GM23338 (cell line): ENCODE measurements around the gene IGFBP6. TPM values are rescaled to one million over a fixed set of nuclear protein-coding genes. Genes with fewer than 3 reads are reported as not detected.

Experiments
- ATAC-seq: fragments of 200-7000 bp; cut with Tn5 transposase; 3 replicates; pipeline ENCODE4 v1.9.1; 2020
- DNase-seq: peaks from one replicate; pipeline ENCODE4 v3.0.0-alpha.2; 2015; ENCODE audit warnings: low spot score
- H2AFZ ChIP-seq: fragments of 200-600 bp; sonication (generic); 2 replicates; pipeline ENCODE4 v1.8.0; 2016; ENCODE audit warnings: antibody characterized with exemption, mild to moderate bottlenecking, moderate library complexity
- H3F3A ChIP-seq: fragments of 200-600 bp; sonication (generic); replicated peaks from 2 replicates; pipeline ENCODE4 v1.8.0; 2017; ENCODE audit warnings: antibody characterized with exemption, mixed run types, low read depth
- H3K27ac ChIP-seq: fragments of 200-600 bp; sonication (generic); 2 replicates; pipeline ENCODE4 v1.6.1; 2016; ENCODE audit warnings: low read depth
- H3K27me3 ChIP-seq: fragments of 200-600 bp; sonication (generic); 2 replicates; pipeline ENCODE4 v1.8.0; 2016; ENCODE audit warnings: mild to moderate bottlenecking, mixed run types, moderate library complexity; ENCODE audit not compliant: insufficient read depth
- H3K36me3 ChIP-seq: fragments of 200-600 bp; sonication (generic); 2 replicates; pipeline ENCODE4 v1.8.0; 2016; ENCODE audit warnings: mild to moderate bottlenecking; ENCODE audit not compliant: insufficient read depth
- H3K4me1 ChIP-seq: fragments of 200-600 bp; sonication (generic); 2 replicates; pipeline ENCODE4 v1.8.0; 2016; ENCODE audit warnings: mild to moderate bottlenecking, moderate library complexity; ENCODE audit not compliant: insufficient read depth
- H3K4me2 ChIP-seq: fragments of 200-600 bp; sonication (generic); 2 replicates; pipeline ENCODE4 v1.7.1; 2017; ENCODE audit warnings: mixed run types
- H3K4me3 ChIP-seq: fragments of 200-600 bp; sonication (generic); 2 replicates; pipeline ENCODE4 v1.6.1; 2016; ENCODE audit warnings: mixed run types
- H3K79me2 ChIP-seq: fragments of 200-600 bp; sonication (generic); replicated peaks from 2 replicates; pipeline ENCODE4 v1.8.0; 2017; ENCODE audit warnings: mild to moderate bottlenecking; ENCODE audit not compliant: insufficient read depth
- H3K9me2 ChIP-seq: fragments of 200-600 bp; sonication (generic); 2 replicates; pipeline ENCODE4 v1.8.0; 2017; ENCODE audit not compliant: insufficient read depth
- H4K20me1 ChIP-seq: fragments of 200-600 bp; sonication (generic); replicated peaks from 2 replicates; pipeline ENCODE4 v1.8.0; 2017; ENCODE audit warnings: mild to moderate bottlenecking; ENCODE audit not compliant: insufficient read depth
- H3K27ac Mint-ChIP-seq: 2 replicates; pipeline ENCODE4 v1.8.0; 2020; ENCODE audit warnings: inconsistent platforms, mild to moderate bottlenecking, moderate library complexity, mixed read lengths
- H3K27me3 Mint-ChIP-seq: 3 replicates; pipeline ENCODE4 v1.8.0; 2022; ENCODE audit warnings: low read depth, mild to moderate bottlenecking, moderate library complexity, mixed read lengths, inconsistent platforms; ENCODE audit not compliant: insufficient read depth, poor library complexity
- H3K36me3 Mint-ChIP-seq: 3 replicates; pipeline ENCODE4 v1.8.0; 2021; ENCODE audit warnings: low read depth, mild to moderate bottlenecking, inconsistent platforms, moderate library complexity, mixed read lengths
- H3K4me1 Mint-ChIP-seq: 3 replicates; pipeline ENCODE4 v1.8.0; 2020; ENCODE audit warnings: mild to moderate bottlenecking, inconsistent platforms, mixed read lengths
- H3K4me3 Mint-ChIP-seq: 3 replicates; pipeline ENCODE4 v1.8.0; 2021; ENCODE audit warnings: moderate library complexity, mild to moderate bottlenecking, inconsistent platforms, mixed read lengths
- H3K9me3 Mint-ChIP-seq: 3 replicates; pipeline ENCODE4 v1.8.0; 2020; ENCODE audit warnings: moderate library complexity, mild to moderate bottlenecking, inconsistent platforms, mixed read lengths
- CREB1 ChIP-seq: fragments of 250-450 bp; sonication (Bioruptor Pico); IDR thresholded peaks from 2 replicates; pipeline ENCODE4 v1.5.0; 2020; ENCODE audit warnings: low read depth, mild to moderate bottlenecking, moderate library complexity
- ETS1 ChIP-seq: IDR thresholded peaks from 2 replicates; pipeline ENCODE4 v1.6.1; 2016; ENCODE audit warnings: antibody characterized with exemption
- EZH2 ChIP-seq: fragments of 200-600 bp; sonication (generic); IDR thresholded peaks from one replicate; pipeline ENCODE4 v1.8.0; 2017; ENCODE audit warnings: antibody characterized with exemption, mild to moderate bottlenecking, low read depth; ENCODE audit not compliant: unreplicated experiment
- EZH2phosphoT487 ChIP-seq: fragments of 200-600 bp; sonication (generic); IDR thresholded peaks from one replicate; pipeline ENCODE4 v1.8.1; 2018; ENCODE audit warnings: antibody characterized with exemption; ENCODE audit not compliant: unreplicated experiment
- JUNB ChIP-seq: IDR thresholded peaks from one replicate; pipeline ENCODE4 v1.6.1; 2016; ENCODE audit warnings: antibody characterized with exemption; ENCODE audit not compliant: unreplicated experiment
- NANOG ChIP-seq: IDR thresholded peaks from 2 replicates; pipeline ENCODE4 v1.6.1; 2016; ENCODE audit warnings: antibody characterized with exemption, borderline replicate concordance
- POLR2AphosphoS5 ChIP-seq: IDR thresholded peaks from 2 replicates; pipeline ENCODE4 v1.6.1; 2016; ENCODE audit warnings: antibody characterized with exemption, low read depth
- REST ChIP-seq: IDR thresholded peaks from one replicate; pipeline ENCODE4 v1.6.1; 2018; ENCODE audit warnings: antibody characterized with exemption; ENCODE audit not compliant: unreplicated experiment
- STAT1 ChIP-seq: IDR thresholded peaks from one replicate; pipeline ENCODE4 v1.6.1; 2016; ENCODE audit warnings: antibody characterized with exemption; ENCODE audit not compliant: unreplicated experiment
- ZNF114 ChIP-seq: fragments of 250-450 bp; sonication (Bioruptor Pico); IDR thresholded peaks from 2 replicates; pipeline ENCODE4 v1.5.0; 2020; ENCODE audit warnings: mild to moderate bottlenecking, moderate library complexity
- ZNF331 ChIP-seq: fragments of 250-450 bp; sonication (Bioruptor Pico); IDR thresholded peaks from 2 replicates; pipeline ENCODE4 v1.5.0; 2020; ENCODE audit warnings: low read depth, mild to moderate bottlenecking, moderate library complexity
- ZNF462 ChIP-seq: fragments of 250-450 bp; sonication (Bioruptor Pico); IDR thresholded peaks from 2 replicates; pipeline ENCODE4 v1.5.0; 2020; ENCODE audit warnings: mild to moderate bottlenecking, moderate library complexity
- polyA plus RNA-seq: library from polyadenylated mRNA; unstranded; fragments of >200 nt; fragmentation: Nextera tagmentation; extraction: Ambion mirVana; gene quantifications from 2 replicates; pipeline ENCODE4 v1.2.1, GENCODE V29; 2016
- total RNA-seq: library from RNA; depleted of rRNA; stranded (reverse); fragments of >200 nt; shearing (Covaris generic); gene quantifications from 2 replicates; pipeline ENCODE4 v1.2.3, GENCODE V29; 2014
- TF ChIP-seq, protein P1 (sequence below), 2 experiments: fragments of 200-600 bp in 1 of 2; sonication (generic) in 1 of 2; conservative IDR thresholded peaks; 2 replicates each; pipeline versions ENCODE4 v1.5.1 to v1.6.1; 2016 to 2017; ENCODE audit warnings: antibody characterized with exemption in 2 of 2, low read depth in 2 of 2, mild to moderate bottlenecking in 2 of 2, moderate library complexity in 1 of 2

IGFBP6 gene
- total and polyA plus RNA-seq, 2 experiments from 2014 or later = 14.7 to 16.6 TPM

DNA sequence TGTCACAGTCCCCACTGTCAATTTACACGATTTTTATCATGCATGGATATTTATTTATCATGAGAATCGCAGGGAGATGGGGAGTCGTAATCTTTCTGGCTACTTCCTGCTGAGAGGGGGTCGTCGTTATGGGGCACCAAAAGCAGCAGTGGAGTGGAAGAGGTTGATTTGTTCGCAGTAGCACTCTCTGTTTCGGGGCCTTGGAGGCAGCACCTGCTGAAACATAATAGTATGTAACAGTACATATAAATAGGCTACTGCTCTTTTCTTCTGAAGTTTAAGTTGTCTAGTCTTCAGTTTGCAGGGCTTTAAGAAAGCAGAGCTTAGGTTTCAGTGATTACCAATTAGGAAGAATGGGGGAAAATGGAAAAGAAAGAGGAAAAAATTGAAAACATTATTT lies 9.7 kb downstream of the IGFBP6 start:
- H3K27ac Mint-ChIP-seq = no peak overlapping the region
- H3K36me3 Mint-ChIP-seq = peaks cover 3% of the 10 kb centered on the region; the same call in 1 of the 3 replicates
- no peak overlapping the region for H3K4me3 Mint-ChIP-seq
- H4K20me1 ChIP-seq = no peaks in the 10 kb centered on the region
- H3K9me3 Mint-ChIP-seq = peaks cover 14% of the 10 kb centered on the region; the same call in 2 of the 3 replicates
- no peaks in the 10 kb centered on the region; the same call in 1 of the 2 replicates for H3K36me3 ChIP-seq
- peaks cover 13% of the 10 kb centered on the region for H3K27me3 Mint-ChIP-seq
- H3K27ac ChIP-seq = no peak overlapping the region
- peak overlapping the region; percentile 64 for H3K4me2 ChIP-seq
- no peak for TF ChIP-seq CREB1
- TF ChIP-seq ZNF462 (CRISPR knock-in tag) = no peak
- TF ChIP-seq EZH2phosphoT487 = no peak
- no peak for TF ChIP-seq ETS1
- TF ChIP-seq JUNB = no peak
- no peak for TF ChIP-seq REST
- no peak for TF ChIP-seq EZH2
- no peak for TF ChIP-seq NANOG
- no peak for TF ChIP-seq ZNF114
- TF ChIP-seq ZNF331 (CRISPR knock-in tag) = no peak
- no peak for TF ChIP-seq POLR2AphosphoS5
- TF ChIP-seq STAT1 = no peak
- TF ChIP-seq, protein P1, sequence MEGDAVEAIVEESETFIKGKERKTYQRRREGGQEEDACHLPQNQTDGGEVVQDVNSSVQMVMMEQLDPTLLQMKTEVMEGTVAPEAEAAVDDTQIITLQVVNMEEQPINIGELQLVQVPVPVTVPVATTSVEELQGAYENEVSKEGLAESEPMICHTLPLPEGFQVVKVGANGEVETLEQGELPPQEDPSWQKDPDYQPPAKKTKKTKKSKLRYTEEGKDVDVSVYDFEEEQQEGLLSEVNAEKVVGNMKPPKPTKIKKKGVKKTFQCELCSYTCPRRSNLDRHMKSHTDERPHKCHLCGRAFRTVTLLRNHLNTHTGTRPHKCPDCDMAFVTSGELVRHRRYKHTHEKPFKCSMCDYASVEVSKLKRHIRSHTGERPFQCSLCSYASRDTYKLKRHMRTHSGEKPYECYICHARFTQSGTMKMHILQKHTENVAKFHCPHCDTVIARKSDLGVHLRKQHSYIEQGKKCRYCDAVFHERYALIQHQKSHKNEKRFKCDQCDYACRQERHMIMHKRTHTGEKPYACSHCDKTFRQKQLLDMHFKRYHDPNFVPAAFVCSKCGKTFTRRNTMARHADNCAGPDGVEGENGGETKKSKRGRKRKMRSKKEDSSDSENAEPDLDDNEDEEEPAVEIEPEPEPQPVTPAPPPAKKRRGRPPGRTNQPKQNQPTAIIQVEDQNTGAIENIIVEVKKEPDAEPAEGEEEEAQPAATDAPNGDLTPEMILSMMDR (conservative IDR thresholded peaks at IDR 0.05; ENCODE audit: low read depth in 2 of 2) = no peak
- no peak overlapping the region; the same call in 1 of the 2 replicates for H3K4me3 ChIP-seq
- H3K79me2 ChIP-seq = no peaks in the 10 kb centered on the region
- H3K9me2 ChIP-seq = no peaks in the 10 kb centered on the region
- H3K27me3 ChIP-seq = no peaks in the 10 kb centered on the region
- peak overlapping the region; percentile 63; the same call in 1 of the 2 replicates for H2AFZ ChIP-seq
- ATAC-seq (no peak; the same call in 2 of the 3 replicates), DNase-seq (no peak)
- H3F3A ChIP-seq = no peaks in the 10 kb centered on the region
- H3K4me1 Mint-ChIP-seq = peaks cover 25% of the 10 kb centered on the region
- H3K4me1 ChIP-seq = peaks cover 20% of the 10 kb centered on the region
